Adipocyte (in vitro differentiated cells): ENCODE results near the gene LCE3A.
"Not testable (repeated sequence)": the region's sequence is repeated elsewhere in the genome, so short reads cannot be mapped to it uniquely, and the experiment has no call there.

Source experiments
- DNase-seq: peaks from one replicate; pipeline ENCODE4 v3.0.0-alpha.2; 2015; ENCODE audit warnings: low read depth
- H3K27me3 ChIP-seq: replicated peaks from 2 replicates; pipeline ENCODE4 v1.7.0; 2013; ENCODE audit warnings: mild to moderate bottlenecking, low read length, moderate library complexity; ENCODE audit not compliant: control insufficient read depth, insufficient read depth
- H3K36me3 ChIP-seq: 2 replicates; pipeline ENCODE4 v1.7.0; 2013; ENCODE audit warnings: low read length, mild to moderate bottlenecking, moderate library complexity; ENCODE audit not compliant: control insufficient read depth, insufficient read depth, severe bottlenecking
- H3K4me1 ChIP-seq: 2 replicates; pipeline ENCODE4 v1.7.0; 2013; ENCODE audit warnings: mild to moderate bottlenecking, low read length, moderate library complexity; ENCODE audit not compliant: control insufficient read depth, insufficient read depth
- H3K4me3 ChIP-seq: 2 replicates; pipeline ENCODE4 v1.7.0; 2013; ENCODE audit warnings: mild to moderate bottlenecking, low read length, moderate library complexity
- H3K9ac ChIP-seq: 2 replicates; pipeline ENCODE4 v1.7.0; 2013; ENCODE audit warnings: mild to moderate bottlenecking, low read length, moderate library complexity
- H3K9me3 ChIP-seq: 2 replicates; pipeline ENCODE4 v1.7.0; 2013; ENCODE audit warnings: mild to moderate bottlenecking, low read length, moderate library complexity; ENCODE audit not compliant: control insufficient read depth

LCE3A gene

DNA sequence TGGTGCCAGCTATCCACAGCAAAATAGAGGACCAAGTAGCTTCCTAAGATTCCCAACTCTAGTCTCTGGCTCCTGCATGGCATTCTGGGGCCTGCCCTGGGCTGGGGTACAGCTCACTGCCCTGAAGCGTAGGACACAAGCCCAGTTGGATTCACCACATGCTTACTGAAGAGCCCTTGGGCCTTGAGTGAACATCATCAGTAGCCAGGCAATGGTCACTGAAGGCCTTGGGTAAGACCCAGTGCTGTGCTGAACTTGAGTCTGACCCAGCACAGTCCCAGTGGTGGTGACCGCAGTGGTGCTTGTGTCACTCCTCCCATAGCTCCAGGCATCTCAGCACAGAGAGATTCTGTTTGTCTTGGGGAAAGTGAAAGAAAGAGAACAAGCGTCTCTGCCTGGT lies 7.7 kb upstream of the LCE3A start:
- Histone ChIP-seq H3K9me3 (peaks cover 20% of the 10 kb centered on the region), H3K4me1 (peaks cover 11% of the 10 kb centered on the region), H3K9ac (no peak overlapping the region), H3K4me3 (no peak overlapping the region), H3K27me3 (no peaks in the 10 kb centered on the region), H3K36me3 (no peaks in the 10 kb centered on the region)
- no peak for DNase-seq

DNA sequence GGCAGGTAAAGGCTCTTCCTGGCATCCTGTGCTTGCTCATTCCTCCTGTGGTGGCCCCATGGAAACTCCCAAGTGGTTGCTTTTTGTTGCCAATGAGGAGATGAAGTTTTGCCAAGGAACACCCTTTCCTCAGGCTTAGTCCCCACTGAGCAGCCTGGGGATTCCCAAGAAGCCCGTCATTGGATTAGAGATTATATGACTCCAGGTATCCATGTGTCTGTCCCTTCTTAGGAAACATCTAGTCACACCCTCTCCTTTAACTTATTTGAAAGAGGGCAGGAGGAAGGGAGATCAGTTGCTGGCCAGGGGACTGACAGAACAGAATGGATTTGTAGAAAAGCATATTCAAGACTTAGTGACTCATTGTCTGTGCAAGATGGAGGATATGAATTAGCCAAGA lies 3.8 kb upstream of the LCE3A start:
- Histone ChIP-seq H3K36me3 (no peaks in the 10 kb centered on the region), H3K9ac (no peak overlapping the region), H3K27me3 (peaks cover 4% of the 10 kb centered on the region), H3K4me1 (peaks cover 19% of the 10 kb centered on the region), H3K9me3 (peaks cover 14% of the 10 kb centered on the region), H3K4me3 (no peak overlapping the region)
- no peak for DNase-seq

DNA sequence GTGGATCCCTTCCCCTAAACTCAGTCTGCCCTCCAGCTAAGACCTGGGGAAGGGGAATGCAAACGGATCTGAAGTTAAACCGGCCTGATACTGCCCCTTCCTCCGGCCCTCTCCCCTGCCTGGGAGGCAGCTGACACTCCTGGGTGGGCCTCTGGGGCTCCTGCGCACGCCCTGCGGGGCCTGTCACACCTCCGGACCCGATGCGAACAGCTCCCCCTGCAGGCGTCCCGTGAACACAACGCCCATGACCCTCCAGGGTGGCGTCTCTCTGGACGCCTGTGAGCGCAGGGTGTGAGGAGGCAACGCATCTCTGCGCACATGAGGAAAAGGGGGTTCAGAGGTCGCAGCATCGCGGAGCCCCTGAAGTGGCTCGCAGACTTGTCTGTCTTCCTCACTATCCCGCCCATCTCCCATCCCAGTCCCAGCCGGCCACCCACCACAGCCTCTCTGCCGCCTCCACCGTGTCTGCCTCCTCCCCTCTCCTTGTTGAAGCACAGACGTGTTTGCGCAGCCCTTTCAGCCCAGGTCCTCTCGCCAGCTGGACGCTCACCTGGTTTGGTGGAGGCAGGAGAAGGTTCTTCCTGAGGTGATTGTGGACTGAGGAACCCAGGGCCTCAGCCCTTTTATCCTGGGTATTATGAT lies 421 bp upstream of the LCE3A start:
- H3K4me3 ChIP-seq = no peak overlapping the region
- H3K27me3 ChIP-seq = peaks cover 4% of the 10 kb centered on the region
- no peaks in the 10 kb centered on the region for H3K36me3 ChIP-seq
- peaks cover 31% of the 10 kb centered on the region for H3K9me3 ChIP-seq
- H3K4me1 ChIP-seq = peaks cover 10% of the 10 kb centered on the region
- no peak overlapping the region for H3K9ac ChIP-seq
- no peak for DNase-seq

DNA sequence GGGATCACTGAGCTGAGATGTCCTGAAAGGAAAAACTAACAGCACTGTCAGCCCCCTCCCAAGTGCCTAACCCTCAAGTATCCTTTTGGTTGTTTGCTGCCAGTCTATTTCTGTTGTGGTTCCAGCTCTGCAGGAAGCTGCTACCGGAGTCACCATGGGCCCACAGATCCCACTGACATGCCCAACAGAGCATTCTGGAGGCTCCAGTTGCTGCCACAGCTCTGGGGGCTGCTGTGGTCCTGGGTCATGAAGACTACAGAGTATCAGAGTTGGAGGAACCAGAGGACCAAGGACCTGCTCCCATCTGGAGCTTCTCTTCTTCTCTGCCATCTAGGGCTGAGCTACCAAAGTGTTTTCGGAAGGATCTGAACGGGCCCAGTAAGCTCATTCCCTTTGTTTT lies 910 bp downstream of the LCE3A start:
- Histone ChIP-seq H3K36me3 (no peaks in the 10 kb centered on the region), H3K27me3 (peaks cover 4% of the 10 kb centered on the region), H3K9ac (no peak overlapping the region), H3K9me3 (peaks cover 40% of the 10 kb centered on the region), H3K4me1 (peaks cover 10% of the 10 kb centered on the region), H3K4me3 (no peak overlapping the region)
- no peak for DNase-seq

DNA sequence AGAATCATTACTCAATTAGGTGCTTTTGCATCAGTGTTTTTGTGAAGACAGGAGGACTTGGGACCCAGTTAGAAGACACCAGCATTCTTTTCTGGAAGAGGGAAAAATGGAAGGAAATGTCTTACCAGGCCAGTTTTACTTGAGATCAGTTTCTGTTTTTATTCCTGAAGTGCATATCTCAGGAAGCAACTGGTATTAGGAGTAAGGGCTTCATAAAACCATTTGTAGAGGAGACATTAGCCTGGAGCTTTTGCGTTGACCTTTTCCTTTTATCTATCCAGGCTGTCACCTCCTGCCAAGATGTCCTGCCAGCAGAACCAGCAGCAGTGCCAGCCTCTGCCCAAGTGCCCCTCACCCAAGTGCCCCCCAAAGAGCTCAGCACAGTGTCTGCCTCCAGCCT lies 9.4 kb downstream of the LCE3A start, which contains the start of gene LCE3B:
Gene LCE3B (plus strand): TSS at position 301 of the 400 bp plus-strand sequence. CDS start 0 bp downstream, at position 301.
- Histone ChIP-seq H3K36me3 (no peaks in the 10 kb centered on the region), H3K9me3 (peaks cover 11% of the 10 kb centered on the region), H3K27me3 (no peaks in the 10 kb centered on the region), H3K4me3 (no peak within 1 kb of the TSS), H3K4me1 (no peaks in the 10 kb centered on the region), H3K9ac (no peak within 1 kb of the TSS)
- DNase-seq = no peak

DNA sequence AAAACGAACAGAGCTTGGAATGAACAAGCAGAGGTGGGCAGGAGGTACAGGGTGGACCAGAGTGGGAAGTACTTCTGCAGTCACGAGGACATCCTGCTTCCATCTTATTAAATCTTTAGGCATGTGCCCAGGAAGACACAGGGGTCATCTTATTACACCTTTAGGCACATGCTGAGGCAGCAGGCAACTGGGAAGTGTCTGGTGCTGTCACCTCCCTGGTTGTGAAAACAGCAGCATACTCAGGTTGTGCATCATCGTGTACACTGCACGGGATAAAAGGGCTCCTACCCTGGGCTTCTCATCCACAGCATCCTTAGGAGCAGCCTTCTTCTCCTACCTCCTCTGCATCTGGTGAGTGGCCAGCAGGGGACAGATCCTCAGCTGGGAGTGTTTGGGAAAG lies 23.0 kb downstream of the LCE3A start, which contains the start of gene LCE3C:
Gene LCE3C (plus strand): TSS at position 301 of the 400 bp plus-strand sequence. CDS start 498 bp downstream, outside the sequence.
- Histone ChIP-seq H3K4me3 (no peak within 1 kb of the TSS), H3K9ac (no peak within 1 kb of the TSS), H3K4me1 (no peaks in the 10 kb centered on the region), H3K27me3 (no peaks in the 10 kb centered on the region), H3K36me3 (no peaks in the 10 kb centered on the region), H3K9me3 (no peaks in the 10 kb centered on the region)
- DNase-seq = no peak

DNA sequence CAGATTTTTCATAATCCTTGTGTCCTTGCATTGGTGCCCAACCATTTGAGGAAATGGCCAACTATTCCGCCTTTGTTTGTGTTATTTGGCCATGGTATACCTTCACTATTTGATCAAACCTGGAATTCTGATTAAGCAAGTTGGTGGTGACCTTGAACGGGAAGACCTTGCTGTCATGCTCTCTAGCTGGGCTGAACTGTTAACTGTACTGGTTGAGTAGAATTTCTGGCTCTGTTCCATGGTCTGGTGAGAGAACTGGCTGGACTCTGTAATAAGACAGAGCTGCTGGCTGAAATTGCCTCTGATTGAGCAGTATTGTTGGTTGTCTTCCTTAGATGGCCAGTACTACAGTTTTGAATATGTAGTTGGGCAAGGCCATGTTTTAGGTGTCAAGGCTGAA lies 25.9 kb downstream of the LCE3A start:
- Histone ChIP-seq H3K36me3 (no peaks in the 10 kb centered on the region), H3K4me3 (no peak overlapping the region), H3K9ac (no peak overlapping the region), H3K4me1 (no peaks in the 10 kb centered on the region), H3K9me3 (no peaks in the 10 kb centered on the region), H3K27me3 (no peaks in the 10 kb centered on the region)
- DNase-seq = no peak

DNA sequence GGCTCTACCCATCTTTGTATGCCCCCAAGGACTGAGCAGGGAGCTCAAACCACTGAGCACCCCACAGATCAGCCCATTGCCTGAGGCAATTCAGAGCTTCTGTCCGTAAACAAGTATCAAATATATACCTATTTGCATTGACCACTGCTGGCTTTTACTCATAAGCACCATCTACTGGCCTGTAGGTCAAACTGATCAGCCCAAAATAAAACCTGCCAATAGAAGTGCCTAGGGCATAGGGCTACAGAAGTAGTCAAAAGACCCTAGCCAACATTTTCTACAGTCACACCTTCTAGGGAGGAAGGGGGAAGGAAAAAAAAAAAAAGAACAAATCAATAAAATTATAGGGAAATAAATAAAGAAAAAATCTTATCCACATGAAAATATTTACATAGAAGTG lies 37.3 kb downstream of the LCE3A start:
- Histone ChIP-seq H3K27me3 (no peaks in the 10 kb centered on the region), H3K4me3 (no peak overlapping the region)
- DNase-seq = no peak

DNA sequence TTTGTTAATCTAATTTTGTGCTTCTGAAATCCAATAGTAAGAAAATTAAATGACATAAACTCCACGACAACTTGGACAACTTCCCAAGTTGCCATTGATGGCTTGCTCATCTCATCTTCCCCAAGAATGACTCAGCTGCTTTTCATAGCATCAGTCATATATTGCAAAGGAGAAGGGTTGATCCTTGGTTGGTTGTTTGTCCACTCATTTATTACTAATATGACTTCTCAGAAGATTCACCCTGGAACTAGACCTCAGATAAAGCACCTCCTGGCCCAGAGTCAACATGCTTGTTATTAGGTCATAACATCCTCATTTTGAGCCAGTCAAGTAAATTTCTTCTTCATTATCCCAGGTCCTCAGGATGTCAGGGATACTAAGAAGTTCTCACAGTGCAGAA lies 40.3 kb downstream of the LCE3A start:
- Histone ChIP-seq H3K4me1 (no peaks in the 10 kb centered on the region), H3K4me3 (no peak overlapping the region), H3K27me3 (no peaks in the 10 kb centered on the region), H3K9me3 (no peaks in the 10 kb centered on the region), H3K9ac (no peak overlapping the region), H3K36me3 (no peaks in the 10 kb centered on the region)
- DNase-seq = no peak

More for the DNA sequence above, 37.3 kb downstream of the LCE3A start:
- no peaks in the 10 kb centered on the region for H3K4me1 ChIP-seq
- no peaks in the 10 kb centered on the region for H3K9me3 ChIP-seq
- H3K9ac ChIP-seq = no peak overlapping the region
- H3K36me3 ChIP-seq = no peaks in the 10 kb centered on the region

DNA sequence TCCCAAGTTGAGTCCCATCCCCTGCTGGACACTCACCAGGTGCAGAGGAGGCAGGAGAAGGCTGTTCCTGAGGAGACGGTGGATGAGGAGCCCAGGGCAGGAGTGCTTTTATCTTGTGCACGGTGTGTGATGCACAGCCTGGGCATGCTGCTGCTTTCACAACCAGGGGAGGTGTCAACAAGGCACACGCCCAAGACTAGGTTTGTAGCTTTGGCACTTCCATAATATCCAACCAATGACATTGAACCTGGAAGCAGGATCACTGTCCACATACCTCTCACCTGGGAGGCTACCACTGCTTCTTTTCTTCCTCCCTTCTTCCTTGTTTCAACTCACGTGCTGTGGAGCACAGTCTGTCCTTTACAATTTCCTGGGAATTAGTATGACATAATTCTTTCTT lies 42.5 kb downstream of the LCE3A start, which contains the start of gene LCE3D:
Gene LCE3D (minus strand): TSS at position 84 of the 400 bp plus-strand sequence. CDS start 580 bp downstream, outside the sequence.
- Histone ChIP-seq H3K9me3 (no peaks in the 10 kb centered on the region), H3K4me1 (no peaks in the 10 kb centered on the region), H3K27me3 (no peaks in the 10 kb centered on the region), H3K9ac (no peak within 1 kb of the TSS), H3K36me3 (no peaks in the 10 kb centered on the region), H3K4me3 (no peak within 1 kb of the TSS)
- no peak for DNase-seq

DNA sequence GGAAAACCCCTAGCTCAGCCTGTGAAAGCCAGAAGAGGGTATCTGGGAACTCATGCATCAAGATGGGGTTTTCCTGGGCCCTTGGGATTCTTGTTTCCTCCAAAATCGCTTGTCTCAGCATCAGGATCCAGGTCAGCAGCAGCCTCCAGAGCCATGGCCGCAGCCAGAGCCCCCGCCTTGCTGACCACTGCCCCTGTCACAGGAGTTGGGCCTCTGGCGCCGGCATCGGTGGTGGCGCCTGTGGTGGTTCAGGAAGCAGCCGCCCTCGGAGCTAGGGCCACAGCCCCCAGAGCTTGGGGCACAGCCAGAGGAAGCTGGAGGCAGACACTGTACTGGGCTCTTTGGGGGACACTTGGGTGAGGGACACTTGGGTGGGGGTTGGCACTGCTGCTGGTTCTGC lies 43.4 kb downstream of the LCE3A start:
- not testable (repeated sequence) for H3K36me3 ChIP-seq, H3K4me1 ChIP-seq, H3K27me3 ChIP-seq, DNase-seq, H3K9me3 ChIP-seq, H3K9ac ChIP-seq, H3K4me3 ChIP-seq

DNA sequence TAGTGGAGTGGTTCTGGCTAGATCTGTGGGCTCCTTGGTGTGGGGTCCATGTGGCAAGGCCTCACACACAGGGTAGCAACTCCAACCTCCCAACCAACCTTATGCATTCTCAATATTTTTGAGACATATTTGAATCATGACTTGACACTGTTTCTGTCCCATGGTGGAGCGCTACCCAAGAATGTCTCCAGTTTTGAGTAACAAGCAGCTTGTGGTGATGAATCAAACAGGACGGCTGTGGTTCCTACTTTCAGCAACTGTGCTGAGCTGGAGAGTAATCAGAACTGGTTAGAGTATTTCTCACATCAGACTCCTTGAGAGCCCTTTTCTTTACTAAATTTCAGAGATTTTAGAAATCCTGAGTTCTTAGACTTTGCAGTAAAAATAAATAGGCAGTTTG lies 45.7 kb downstream of the LCE3A start:
- Histone ChIP-seq H3K4me3 (no peak overlapping the region), H3K9me3 (no peaks in the 10 kb centered on the region), H3K36me3 (no peaks in the 10 kb centered on the region), H3K27me3 (peaks cover 4% of the 10 kb centered on the region), H3K4me1 (no peaks in the 10 kb centered on the region), H3K9ac (no peak overlapping the region)
- DNase-seq = no peak
